ENCODE results near the gene GPX3.

Gene GPX3

GRCh38 chr5:151020304-151021110, at the start of gene GPX3:
Gene GPX3, plus strand, starts transcription at chr5:151020591. Its CDS starts 64 bp downstream, at chr5:151020655.
- peak in 1 of 2 donors; percentile 4 for DNase-seq (ENCODE audit: low read depth in 2 of 2)

GRCh38 chr5:150978590-150978989, 41.8 kb upstream of the GPX3 start:
- DNase-seq (ENCODE audit: low read depth in 2 of 2), result no peak

DNA sequence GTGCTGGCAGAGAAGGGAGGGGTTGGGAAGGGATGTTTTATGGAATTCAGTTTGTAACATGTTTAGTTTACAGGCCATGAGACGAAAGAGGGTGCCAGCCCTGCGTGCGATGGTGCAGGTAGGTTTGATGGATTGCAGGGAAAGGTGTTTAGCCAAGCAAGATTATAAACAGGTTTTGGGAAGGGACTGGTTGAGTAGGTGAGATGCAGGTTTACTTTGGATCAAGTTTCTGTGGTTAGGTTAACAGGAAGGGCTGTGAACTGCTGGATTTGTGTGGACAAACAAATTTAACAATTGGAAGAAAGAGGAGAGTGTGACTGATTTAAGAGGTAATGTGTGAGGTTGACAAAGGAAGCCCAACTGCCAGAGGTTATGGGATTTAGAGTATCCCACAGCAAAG, 32.6 kb upstream of the GPX3 start:
- DNase-seq (ENCODE audit: low read depth in 2 of 2), result no peak

GRCh38 chr5:150989695-150990094, 30.7 kb upstream of the GPX3 start:
- no peak for DNase-seq (ENCODE audit: low read depth in 2 of 2)

DNA sequence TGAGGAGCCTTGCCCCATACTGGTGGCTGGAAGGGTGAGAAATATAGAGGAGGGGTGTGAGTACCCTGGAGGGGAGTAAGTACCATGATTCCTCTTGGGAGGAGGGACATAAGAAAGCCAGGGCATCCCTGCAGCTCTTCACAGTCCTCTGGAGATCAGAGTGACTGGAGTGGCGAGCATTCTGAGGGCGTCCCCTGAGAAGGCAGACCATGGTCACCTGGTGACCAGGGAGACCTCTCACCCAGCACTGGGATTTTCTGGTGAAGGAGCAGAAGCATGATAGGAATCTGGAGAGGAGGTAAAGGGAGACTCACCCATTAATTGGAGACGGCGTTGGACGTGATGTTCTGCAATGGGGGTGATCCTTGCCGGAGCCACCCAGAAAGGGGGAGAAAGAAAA, 27.7 kb upstream of the GPX3 start:
- no peak for DNase-seq (ENCODE audit: low read depth in 2 of 2)

DNA sequence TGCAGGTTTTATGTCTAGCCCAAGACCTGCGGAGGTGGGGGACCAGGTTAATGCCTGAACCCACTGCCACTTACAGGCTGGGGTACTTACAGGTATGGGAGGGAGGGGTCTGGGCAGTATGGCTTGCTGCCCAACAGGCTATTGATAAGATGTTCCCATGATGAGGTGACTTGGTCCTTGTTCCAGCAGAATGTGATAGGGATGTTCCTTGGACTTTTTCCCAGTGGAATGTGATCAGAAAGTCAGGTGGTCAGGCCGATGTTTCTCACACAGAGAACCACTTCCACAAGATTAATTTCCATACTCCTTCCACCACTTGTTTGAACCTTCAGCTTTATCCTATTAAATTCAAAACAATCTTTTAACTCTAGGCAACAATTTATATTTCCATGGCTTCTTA, 27.0 kb upstream of the GPX3 start:
- DNase-seq (ENCODE audit: low read depth in 2 of 2), result no peak

DNA sequence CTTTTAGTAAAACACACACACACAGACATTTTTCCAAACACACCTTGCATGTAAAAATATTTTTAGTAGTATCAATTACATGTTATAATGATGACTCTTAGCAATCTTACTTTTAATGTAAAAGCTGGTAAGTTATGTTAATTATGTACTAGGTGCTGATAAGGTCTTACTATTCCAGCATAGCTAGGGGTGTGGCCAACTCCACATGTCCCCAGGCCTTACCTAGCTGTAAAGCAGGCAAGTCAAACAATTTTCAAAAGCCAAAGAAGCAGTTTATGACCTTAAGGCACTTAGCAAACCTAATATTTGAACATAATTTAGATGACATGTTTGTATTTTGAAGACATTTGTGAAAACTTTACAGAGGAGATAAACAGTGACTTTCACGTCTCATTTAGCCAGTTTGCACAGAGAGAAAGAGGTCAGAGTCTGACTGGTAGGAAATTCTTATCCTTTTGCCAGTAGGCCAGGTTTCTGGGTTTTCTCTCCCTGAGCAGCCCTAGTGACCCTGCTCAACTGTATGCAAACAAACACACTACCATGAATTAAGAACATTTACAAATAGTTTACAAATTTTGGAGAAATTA, 26.5 kb upstream of the GPX3 start:
- DNase-seq (ENCODE audit: low read depth in 2 of 2), result no peak

DNA sequence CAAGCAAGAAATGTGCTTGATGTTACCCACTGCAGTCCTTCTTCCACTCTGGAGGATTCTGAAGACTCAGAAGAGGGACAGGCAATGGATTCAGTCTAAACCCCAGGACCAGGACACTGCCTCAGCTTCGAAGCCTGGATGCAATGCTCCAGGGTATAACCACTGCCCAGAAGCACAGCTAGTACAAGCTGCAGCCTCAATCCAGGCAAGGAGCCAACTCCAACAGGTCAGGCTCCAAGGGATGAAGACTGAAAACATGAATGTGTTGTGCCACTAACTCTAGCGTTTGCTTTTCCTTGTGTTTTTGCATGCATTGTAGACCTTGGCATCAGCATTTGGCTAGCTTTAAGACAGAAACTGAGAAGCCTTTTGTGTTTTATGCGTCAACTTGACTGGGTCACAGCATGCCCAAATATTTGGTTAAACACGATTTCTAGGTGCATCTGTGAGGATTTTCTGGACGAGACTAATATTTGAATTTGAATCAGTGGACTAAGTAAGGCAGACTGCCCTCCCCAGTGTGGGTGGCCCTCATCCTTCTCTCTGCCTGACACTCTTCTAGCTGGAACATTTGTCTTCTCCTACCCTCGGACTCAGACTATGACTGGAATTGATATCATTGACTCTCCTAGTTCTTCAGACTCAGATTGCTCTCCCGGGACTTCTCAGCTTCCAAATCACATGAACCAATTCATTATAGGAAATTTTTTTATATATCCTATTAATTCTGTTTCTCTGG, 20.5 kb upstream of the GPX3 start:
- no peak for DNase-seq (ENCODE audit: low read depth in 2 of 2)

- DNase-seq (ENCODE audit: low read depth in 2 of 2), result no peak
Observed at GRCh38 chr5:151001436-151001835, 19.0 kb upstream of the GPX3 start.

GRCh38 chr5:151002250-151002649, 18.1 kb upstream of the GPX3 start:
- DNase-seq (ENCODE audit: low read depth in 2 of 2), result no peak

GRCh38 chr5:151002681-151003502, 17.5 kb upstream of the GPX3 start:
- DNase-seq (ENCODE audit: low read depth in 2 of 2), result no peak

- DNase-seq (ENCODE audit: low read depth in 2 of 2), result no peak
Observed at GRCh38 chr5:151003503-151003860, 16.9 kb upstream of the GPX3 start.

- no peak for DNase-seq (ENCODE audit: low read depth in 2 of 2)
Observed at GRCh38 chr5:151004499-151004898, 15.9 kb upstream of the GPX3 start.

GRCh38 chr5:151005187-151005949, 15.0 kb upstream of the GPX3 start:
- no peak for DNase-seq (ENCODE audit: low read depth in 2 of 2)

DNA sequence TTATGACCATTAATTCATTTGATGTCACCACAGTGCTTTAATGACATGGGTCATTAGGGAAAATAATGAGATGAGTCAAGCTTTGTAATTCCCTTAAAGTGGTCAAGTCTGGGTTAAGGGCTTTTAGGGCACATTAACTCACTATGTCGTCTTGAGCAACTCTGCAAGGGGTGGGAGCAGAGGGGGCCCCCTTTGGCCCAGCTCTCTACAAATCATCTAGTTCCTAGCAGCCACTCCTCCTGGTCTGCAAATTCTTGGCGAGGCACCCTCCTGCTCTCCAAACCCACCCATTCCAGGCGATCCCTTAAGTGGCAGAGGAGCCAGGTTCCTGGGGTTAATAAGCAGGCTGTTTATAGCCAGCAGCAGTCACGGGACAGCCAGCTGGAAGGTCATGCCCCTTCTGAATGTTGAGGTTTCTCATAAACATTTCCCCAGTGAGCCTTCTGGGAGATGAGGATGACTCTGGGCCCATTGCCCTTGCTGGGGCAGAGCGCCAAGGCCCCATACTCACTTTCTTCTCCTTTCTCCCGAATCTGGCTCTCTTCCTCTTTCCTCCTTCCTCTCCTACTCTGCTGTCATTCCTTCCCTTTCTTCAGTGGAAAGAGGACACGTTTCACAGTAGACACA, 14.3 kb upstream of the GPX3 start:
- no peak for DNase-seq (ENCODE audit: low read depth in 2 of 2)

DNA sequence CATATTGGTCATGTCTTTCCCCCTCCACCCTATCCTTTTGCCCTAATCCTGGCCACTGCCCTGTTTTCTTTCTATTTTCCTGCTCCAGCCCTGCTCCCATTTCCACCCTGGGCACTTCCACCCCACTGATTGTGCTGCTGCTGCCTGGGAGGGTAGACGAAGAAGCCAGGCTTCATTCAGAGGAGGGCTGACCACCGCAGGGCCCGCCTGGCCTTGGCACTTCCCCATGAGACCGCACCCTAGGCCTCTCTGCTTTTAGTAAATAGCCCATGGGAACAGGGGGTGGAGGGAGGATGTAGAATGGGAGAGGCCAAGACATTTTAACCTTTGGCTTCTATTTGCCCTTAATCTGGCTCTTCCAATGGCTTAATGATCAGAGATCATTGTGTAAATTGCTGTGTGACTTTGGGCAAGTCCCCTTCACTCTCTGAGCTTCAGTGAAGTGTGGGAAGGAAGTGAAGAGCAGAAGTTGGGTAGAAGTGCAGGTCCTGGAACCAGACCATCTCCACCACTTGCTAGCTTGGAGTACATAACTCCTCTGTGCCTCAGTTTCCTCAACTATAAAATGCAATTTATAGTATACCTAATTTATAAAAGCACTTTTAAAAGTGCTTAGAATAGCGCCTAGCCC, 13.6 kb upstream of the GPX3 start:
- no peak for DNase-seq (ENCODE audit: low read depth in 2 of 2)

- no peak for DNase-seq (ENCODE audit: low read depth in 2 of 2)
Observed at GRCh38 chr5:151007430-151008209, 12.8 kb upstream of the GPX3 start.

DNA sequence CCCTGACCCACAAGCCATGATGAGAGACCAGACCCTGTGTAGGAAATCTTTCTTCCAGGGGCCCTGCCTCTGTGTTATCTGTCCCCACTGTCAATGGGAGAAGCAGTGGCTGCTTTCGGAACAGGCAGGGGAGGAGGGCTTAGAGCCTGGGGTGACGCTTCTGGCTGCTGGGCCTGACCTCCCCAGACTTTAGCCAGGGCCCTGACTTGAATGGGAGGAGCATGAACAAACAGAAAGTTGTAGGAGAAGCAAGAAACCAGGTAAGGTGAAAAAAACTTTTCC, 12.2 kb upstream of the GPX3 start:
- DNase-seq (ENCODE audit: low read depth in 2 of 2), result no peak

- DNase-seq (ENCODE audit: low read depth in 2 of 2), result no peak
Observed at GRCh38 chr5:151008906-151009305, 11.5 kb upstream of the GPX3 start.

GRCh38 chr5:151012862-151013261, 7.5 kb upstream of the GPX3 start:
- no peak for DNase-seq (ENCODE audit: low read depth in 2 of 2)
